Stomach (tissue), 9 donors: ENCODE results near the gene THSD7A. TPM values are rescaled to one million over a fixed set of nuclear protein-coding genes. Genes with fewer than 3 reads are reported as not detected.

Experiments
- DNase-seq, 2 donors: peaks; one replicate each; pipeline versions ENCODE4 v3.0.0 to v3.0.0-alpha.2; 2013 to 2019
- H3K27ac ChIP-seq, 5 donors: fragments of 200-600 bp in 4 of 5; sonication (generic) in 4 of 5; one replicate each; pipeline ENCODE4 v1.5.1; 2013 to 2019; ENCODE audit warnings: mild to moderate bottlenecking in 1 of 5, moderate library complexity in 1 of 5
- H3K27me3 ChIP-seq, 3 donors: fragments of 200-600 bp; sonication (generic); one replicate each; pipeline ENCODE4 v1.5.1; 2017 to 2019; ENCODE audit warnings: mixed run types in 1 of 3
- H3K36me3 ChIP-seq, 4 donors: fragments of 200-600 bp; sonication (generic); 1 replicate in 3 of 4; 2 replicates in 1 of 4; pipeline ENCODE4 v1.5.1; 2016 to 2019
- H3K4me1 ChIP-seq, 4 donors: fragments of 200-600 bp; sonication (generic); one replicate each; pipeline ENCODE4 v1.5.1; 2016 to 2019
- H3K4me3 ChIP-seq, 4 donors: fragments of 200-600 bp; sonication (generic) in 3 of 4; one replicate each; pipeline ENCODE4 v1.5.1; 2016 to 2019; ENCODE audit warnings: mild to moderate bottlenecking in 1 of 4
- H3K9me3 ChIP-seq, 4 donors: fragments of 200-600 bp; sonication (generic); one replicate each; pipeline ENCODE4 v1.5.1; 2016 to 2019
- CTCF ChIP-seq, 7 experiments: fragments of 450-650 bp in 4 of 7; fragments of 200-600 bp in 3 of 7; sonication (generic) in 3 of 7; IDR thresholded peaks; one replicate each; pipeline ENCODE4 v1.5.1; 2016 to 2019; ENCODE audit warnings: antibody characterized with exemption in 7 of 7, control low read depth in 2 of 7, mild to moderate bottlenecking in 1 of 7
- EP300 ChIP-seq: sonication (generic); formaldehyde crosslinking; IDR thresholded peaks from one replicate; pipeline ENCODE4 v1.6.1; 2017; ENCODE audit warnings: antibody characterized with exemption
- POLR2A ChIP-seq, 4 donors: fragments of 450-650 bp; IDR thresholded peaks; one replicate each; pipeline ENCODE4 v1.6.1; 2016; ENCODE audit warnings: antibody characterized with exemption in 4 of 4, control low read depth in 2 of 4, mild to moderate bottlenecking in 1 of 4, moderate library complexity in 1 of 4
- POLR2AphosphoS5 ChIP-seq, 3 donors: sonication (generic); formaldehyde crosslinking; IDR thresholded peaks; one replicate each; pipeline ENCODE4 v1.6.1; 2016; ENCODE audit warnings: antibody characterized with exemption in 3 of 3
- WGBS, 5 donors: extraction: QIAGEN DNeasy Blood & Tissue Kit in 3 of 5; methylation state at CpG; one replicate each; pipeline versions ENCODE4 v1.1.5 to v1.1.7; 2013 to 2018; 5-methylcytosine and 5-hydroxymethylcytosine counted together
- intact Hi-C: fragments of 100-400 bp; cut with DNase I; formaldehyde crosslinking; loops from one replicate; pipeline ENCODE4 v1.15.1; 2023; ENCODE audit warnings: low total_unique reads
- polyA plus RNA-seq, 3 donors: library from polyadenylated mRNA; stranded (reverse); fragments of 200-250 nt; gene quantifications; one replicate each; pipeline ENCODE4 v1.2.3, GENCODE V29; 2013
- total RNA-seq, 5 donors: library from RNA; depleted of rRNA; stranded (reverse); fragments of >200 nt; gene quantifications; one replicate each; pipeline versions ENCODE4 v1.1.0 to v1.2.3, GENCODE V29; 2014 to 2016
- donor health status: healthy with polysubstance abuse.
- donor health status: Bipolar disorder and iron deficiency.
- donor health status: healthy.

The THSD7A gene
- total and polyA plus RNA-seq, 8 donors, result 0.06 to 13.2 (median 0.46) TPM; not detected in 1

GRCh38 chr7:11473807-11474424 lies 358.1 kb downstream of the THSD7A start:
- Histone ChIP-seq H3K4me3 (no peak overlapping the region), H3K27me3 (no peaks in the 10 kb centered on the region), H3K4me1 (peaks cover 0 to 22% (median 11%) of the 10 kb centered on the region in 4 donors), H3K36me3 (no peaks in the 10 kb centered on the region), H3K9me3 (no peaks in the 10 kb centered on the region), H3K27ac (no peak overlapping the region)
- no peak for DNase-seq
- 93 to 96% (median 95%) methylated on average over 8 of the region's 8 CpGs for WGBS, 5 donors
- intact Hi-C loops, result no loop called here
- no peak for TF ChIP-seq EP300
- TF ChIP-seq POLR2A (IDR thresholded peaks at IDR 0.05), result no peak
- TF ChIP-seq CTCF (IDR thresholded peaks at IDR 0.05), result no peak
- TF ChIP-seq POLR2AphosphoS5 (IDR thresholded peaks at IDR 0.05), result no peak

GRCh38 chr7:11473220-11473619 lies 358.8 kb downstream of the THSD7A start:
- Histone ChIP-seq H3K4me1 (peaks cover 0 to 22% (median 11%) of the 10 kb centered on the region in 4 donors), H3K27ac (no peak overlapping the region), H3K9me3 (no peaks in the 10 kb centered on the region), H3K27me3 (no peaks in the 10 kb centered on the region), H3K4me3 (no peak overlapping the region), H3K36me3 (no peaks in the 10 kb centered on the region)
- intact Hi-C loops, result no loop called here
- TF ChIP-seq CTCF (IDR thresholded peaks at IDR 0.05) (no peak), POLR2A (IDR thresholded peaks at IDR 0.05) (no peak), EP300 (no peak), POLR2AphosphoS5 (IDR thresholded peaks at IDR 0.05) (no peak)
- 40 to 71% (median 58%) methylated on average over 2 of the region's 2 CpGs for WGBS, 5 donors
- no peak for DNase-seq

DNA sequence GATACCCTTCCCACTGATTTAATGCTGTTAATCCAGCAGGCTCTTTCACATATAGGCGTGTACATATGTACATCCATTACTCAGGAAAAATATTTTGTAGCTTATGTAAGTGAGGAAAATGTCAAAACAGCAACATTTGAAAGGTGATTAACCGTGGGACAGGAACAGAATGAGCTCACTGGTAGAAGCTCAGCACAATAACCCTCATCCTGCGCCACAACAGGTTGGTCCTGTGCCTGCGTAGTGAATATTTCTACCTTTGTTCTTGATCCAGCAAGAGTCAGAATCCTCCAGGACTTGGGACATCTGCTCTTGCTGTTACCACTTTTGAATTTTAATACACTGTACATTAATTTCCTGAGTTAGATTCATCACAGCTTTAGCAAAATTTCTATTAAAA lies 359.4 kb downstream of the THSD7A start:
- no peak overlapping the region for H3K4me3 ChIP-seq
- H3K4me1 ChIP-seq, result peaks cover 0 to 22% (median 11%) of the 10 kb centered on the region in 4 donors
- no peaks in the 10 kb centered on the region for H3K36me3 ChIP-seq
- WGBS, 5 donors, result 78 to 94% (median 92%) methylated on average over 4 of the region's 4 CpGs
- H3K9me3 ChIP-seq, result no peaks in the 10 kb centered on the region
- no peaks in the 10 kb centered on the region for H3K27me3 ChIP-seq
- no peak overlapping the region for H3K27ac ChIP-seq
- no peak for DNase-seq
- TF ChIP-seq POLR2A (IDR thresholded peaks at IDR 0.05) (no peak), POLR2AphosphoS5 (IDR thresholded peaks at IDR 0.05) (no peak), EP300 (no peak), CTCF (IDR thresholded peaks at IDR 0.05) (no peak)
- intact Hi-C loops, result no loop called here

DNA sequence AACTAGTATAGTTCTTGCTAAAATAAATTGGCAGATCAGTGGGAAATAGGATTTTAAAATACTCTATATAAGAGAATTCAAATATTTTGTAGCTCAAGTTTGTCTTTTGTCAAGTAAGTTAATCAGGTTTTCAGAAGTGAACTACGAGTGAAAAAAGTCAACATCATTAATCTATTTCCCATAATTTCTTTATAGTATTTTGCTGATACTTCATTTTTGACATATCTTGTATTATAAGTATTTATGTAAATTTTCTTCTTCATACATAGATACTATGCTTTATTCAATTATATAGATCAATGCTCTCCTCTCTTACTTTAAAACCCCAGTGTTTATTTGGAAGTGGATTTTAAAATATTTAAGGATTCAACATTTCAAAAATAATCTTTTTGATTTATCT lies 360.7 kb downstream of the THSD7A start:
- Histone ChIP-seq H3K36me3 (no peaks in the 10 kb centered on the region), H3K4me3 (no peak overlapping the region), H3K4me1 (peaks cover 0 to 22% (median 11%) of the 10 kb centered on the region in 4 donors), H3K9me3 (no peaks in the 10 kb centered on the region), H3K27me3 (no peaks in the 10 kb centered on the region), H3K27ac (no peak overlapping the region)
- intact Hi-C loops, result no loop called here
- DNase-seq, result no peak
- no peak for TF ChIP-seq POLR2AphosphoS5 (IDR thresholded peaks at IDR 0.05)
- TF ChIP-seq POLR2A (IDR thresholded peaks at IDR 0.05), result no peak
- no peak for TF ChIP-seq EP300
- TF ChIP-seq CTCF (IDR thresholded peaks at IDR 0.05), result no peak
- 69 to 90% (median 82%) methylated on average over 1 of the region's 1 CpG for WGBS, 5 donors
